Endodermal cell (in vitro differentiated cells): ENCODE results near the gene PLEKHA6. TPM values are rescaled to one million over a fixed set of nuclear protein-coding genes. Genes with fewer than 3 reads are reported as not detected.

Experiments used
- DNase-seq: peaks from one replicate; pipeline ENCODE4 v3.0.0-alpha.2; 2017
- H3K27ac ChIP-seq: 2 replicates; pipeline ENCODE4 v1.5.1; 2013; ENCODE audit warnings: mild to moderate bottlenecking, low read depth, low read length, moderate library complexity
- H3K27me3 ChIP-seq: 2 replicates; pipeline ENCODE4 v1.6.1; 2013; ENCODE audit warnings: mild to moderate bottlenecking, low read length, moderate library complexity; ENCODE audit not compliant: insufficient read depth, control insufficient read depth, poor library complexity, severe bottlenecking
- H3K36me3 ChIP-seq: 2 replicates; pipeline ENCODE4 v1.7.0; 2013; ENCODE audit warnings: mild to moderate bottlenecking, low read length, moderate library complexity; ENCODE audit not compliant: control insufficient read depth, insufficient read depth
- H3K4me1 ChIP-seq: one replicate; pipeline ENCODE4 v1.7.0; 2013; ENCODE audit warnings: low read length; ENCODE audit not compliant: control insufficient read depth, insufficient read depth
- H3K4me3 ChIP-seq: 2 replicates; pipeline ENCODE4 v1.5.1; 2013; ENCODE audit warnings: mild to moderate bottlenecking, low read length, moderate library complexity
- H3K9ac ChIP-seq: 2 replicates; pipeline ENCODE4 v1.6.1; 2013; ENCODE audit warnings: mild to moderate bottlenecking, low read length, moderate library complexity; ENCODE audit not compliant: poor library complexity, severe bottlenecking; ENCODE audit errors: extremely low read depth
- H3K9me3 ChIP-seq: 2 replicates; pipeline ENCODE4 v1.6.1; 2013; ENCODE audit warnings: mild to moderate bottlenecking, low read length, moderate library complexity; ENCODE audit not compliant: control insufficient read depth
- H3K27ac Mint-ChIP-seq: 2 replicates; pipeline ENCODE4 v1.8.0; 2020; ENCODE audit warnings: mixed read lengths
- H3K27me3 Mint-ChIP-seq: 2 replicates; pipeline ENCODE4 v1.8.0; 2021; ENCODE audit warnings: mild to moderate bottlenecking, mixed read lengths; ENCODE audit not compliant: insufficient read depth
- H3K36me3 Mint-ChIP-seq: 2 replicates; pipeline ENCODE4 v1.8.0; 2020; ENCODE audit warnings: low read depth, mixed read lengths
- H3K4me1 Mint-ChIP-seq: 2 replicates; pipeline ENCODE4 v1.8.0; 2020; ENCODE audit warnings: mixed read lengths
- H3K4me3 Mint-ChIP-seq: 2 replicates; pipeline ENCODE4 v1.8.0; 2020; ENCODE audit warnings: mild to moderate bottlenecking, moderate library complexity, mixed read lengths
- H3K9me3 Mint-ChIP-seq: 2 replicates; pipeline ENCODE4 v1.8.0; 2020; ENCODE audit warnings: mild to moderate bottlenecking, mixed read lengths
- WGBS, 2 experiments: methylation state at CpG; one replicate each; pipeline versions ENCODE4 v1.1.5 to v1.1.7; 2013; ENCODE audit warnings: missing lambda C conversion rate in 2 of 2, mixed read lengths in 1 of 2; ENCODE audit not compliant: insufficient coverage in 1 of 2, insufficient read length in 1 of 2; 5-methylcytosine and 5-hydroxymethylcytosine counted together
- total RNA-seq, 2 donors: library from RNA; stranded (reverse); fragmentation: NEBNext Ultra II Directional in 1 of 2; extraction: Animal tissue kit (Norgen Biotek cat#: 25700) in 1 of 2; gene quantifications; 2 replicates in 1 of 2; 3 replicates in 1 of 2; pipeline ENCODE4 v1.2.1, GENCODE V29; 2021
- TF ChIP-seq, protein P1 (sequence below): fragments of 200-600 bp; sonication (generic); conservative IDR thresholded peaks from 2 replicates; pipeline ENCODE4 v1.5.0; 2021; ENCODE audit warnings: antibody characterized with exemption, mild to moderate bottlenecking

PLEKHA6 gene
- total RNA-seq, 2 donors from 2014 or later, result 37.0 to 43.3 TPM

GRCh38 chr1:204345438-204345841 lies 14.3 kb downstream of the PLEKHA6 start:
- no peak for DNase-seq
- Histone ChIP-seq H3K36me3 (no peaks in the 10 kb centered on the region), H3K9me3 (no peaks in the 10 kb centered on the region), H3K27ac (no peak overlapping the region), H3K9ac (no peak overlapping the region), H3K27me3 (no peaks in the 10 kb centered on the region), H3K4me3 (no peak overlapping the region), H3K4me1 (peaks cover 14% of the 10 kb centered on the region)
- no peaks in the 10 kb centered on the region for H3K9me3 Mint-ChIP-seq
- H3K27ac Mint-ChIP-seq, result no peak overlapping the region
- WGBS, 2 experiments, result 82 to 90% methylated on average over 5 of the region's 5 CpGs
- no peaks in the 10 kb centered on the region for H3K36me3 Mint-ChIP-seq
- no peak overlapping the region for H3K4me3 Mint-ChIP-seq
- H3K4me1 Mint-ChIP-seq, result peaks cover 35% of the 10 kb centered on the region
- H3K27me3 Mint-ChIP-seq, result peaks cover 3% of the 10 kb centered on the region
- TF ChIP-seq, protein P1, sequence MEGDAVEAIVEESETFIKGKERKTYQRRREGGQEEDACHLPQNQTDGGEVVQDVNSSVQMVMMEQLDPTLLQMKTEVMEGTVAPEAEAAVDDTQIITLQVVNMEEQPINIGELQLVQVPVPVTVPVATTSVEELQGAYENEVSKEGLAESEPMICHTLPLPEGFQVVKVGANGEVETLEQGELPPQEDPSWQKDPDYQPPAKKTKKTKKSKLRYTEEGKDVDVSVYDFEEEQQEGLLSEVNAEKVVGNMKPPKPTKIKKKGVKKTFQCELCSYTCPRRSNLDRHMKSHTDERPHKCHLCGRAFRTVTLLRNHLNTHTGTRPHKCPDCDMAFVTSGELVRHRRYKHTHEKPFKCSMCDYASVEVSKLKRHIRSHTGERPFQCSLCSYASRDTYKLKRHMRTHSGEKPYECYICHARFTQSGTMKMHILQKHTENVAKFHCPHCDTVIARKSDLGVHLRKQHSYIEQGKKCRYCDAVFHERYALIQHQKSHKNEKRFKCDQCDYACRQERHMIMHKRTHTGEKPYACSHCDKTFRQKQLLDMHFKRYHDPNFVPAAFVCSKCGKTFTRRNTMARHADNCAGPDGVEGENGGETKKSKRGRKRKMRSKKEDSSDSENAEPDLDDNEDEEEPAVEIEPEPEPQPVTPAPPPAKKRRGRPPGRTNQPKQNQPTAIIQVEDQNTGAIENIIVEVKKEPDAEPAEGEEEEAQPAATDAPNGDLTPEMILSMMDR, result no peak

DNA sequence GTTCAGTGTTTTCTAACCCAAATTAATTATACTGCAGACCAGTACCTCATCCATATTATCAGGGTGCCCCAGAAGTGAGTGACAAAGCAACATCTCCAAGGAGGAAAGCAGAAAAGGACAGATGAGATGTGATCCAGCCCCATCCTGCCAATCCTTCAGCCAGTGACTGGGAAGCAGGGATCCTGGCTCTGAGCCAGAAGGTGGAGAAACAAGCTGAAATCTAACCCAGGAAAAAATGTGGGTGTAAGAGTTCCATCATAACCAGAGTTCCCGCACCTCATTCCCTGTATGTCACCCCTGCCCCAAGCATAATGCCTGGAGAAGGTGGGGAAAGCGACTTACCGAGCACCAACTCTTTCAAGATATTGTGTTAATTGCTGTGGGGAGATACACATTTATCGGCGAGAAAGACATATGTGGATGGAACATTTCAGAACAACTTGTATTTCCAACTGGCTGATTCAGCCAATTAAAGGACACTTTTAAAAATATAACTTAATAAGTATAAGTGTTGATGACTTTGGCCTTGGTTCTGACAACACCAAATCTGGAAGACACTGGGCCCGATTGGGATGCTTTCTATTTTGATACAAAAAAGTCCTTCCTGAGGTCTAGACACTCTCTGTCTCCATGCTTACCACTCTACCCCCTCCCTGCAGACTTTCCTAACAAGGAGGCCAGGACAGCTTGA lies 14.9 kb downstream of the PLEKHA6 start:
- Histone ChIP-seq H3K4me3 (no peak overlapping the region), H3K27me3 (no peaks in the 10 kb centered on the region), H3K4me1 (peaks cover 14% of the 10 kb centered on the region), H3K36me3 (no peaks in the 10 kb centered on the region), H3K9ac (no peak overlapping the region), H3K27ac (no peak overlapping the region), H3K9me3 (no peaks in the 10 kb centered on the region)
- H3K36me3 Mint-ChIP-seq, result no peaks in the 10 kb centered on the region
- TF ChIP-seq, protein P1, result no peak
- H3K27me3 Mint-ChIP-seq, result peaks cover 3% of the 10 kb centered on the region
- peaks cover 41% of the 10 kb centered on the region for H3K4me1 Mint-ChIP-seq
- no peak for DNase-seq
- H3K9me3 Mint-ChIP-seq, result no peaks in the 10 kb centered on the region
- H3K4me3 Mint-ChIP-seq, result no peak overlapping the region
- no peak overlapping the region for H3K27ac Mint-ChIP-seq
- WGBS, 2 experiments, result 91% methylated on average over 6 of the region's 6 CpGs; no CpG with 5 or more reads in 1 of the 2 experiments

GRCh38 chr1:204343802-204344201 lies 15.9 kb downstream of the PLEKHA6 start:
- peaks cover 3% of the 10 kb centered on the region for H3K27me3 Mint-ChIP-seq
- peaks cover 13% of the 10 kb centered on the region for H3K4me1 ChIP-seq
- WGBS, 2 experiments, result 82 to 93% methylated on average over 3 to 4 of the region's 4 CpGs
- no peaks in the 10 kb centered on the region for H3K27me3 ChIP-seq
- TF ChIP-seq, protein P1, result no peak
- H3K36me3 ChIP-seq, result no peaks in the 10 kb centered on the region
- H3K9me3 Mint-ChIP-seq, result no peaks in the 10 kb centered on the region
- peaks cover 46% of the 10 kb centered on the region for H3K4me1 Mint-ChIP-seq
- no peak overlapping the region for H3K9ac ChIP-seq
- H3K27ac Mint-ChIP-seq, result no peak overlapping the region
- H3K36me3 Mint-ChIP-seq, result no peaks in the 10 kb centered on the region
- H3K9me3 ChIP-seq, result no peaks in the 10 kb centered on the region
- no peak overlapping the region for H3K4me3 ChIP-seq
- no peak overlapping the region for H3K27ac ChIP-seq
- H3K4me3 Mint-ChIP-seq, result no peak overlapping the region
- no peak for DNase-seq
